Measurements from ENCODE around the gene DGLUCY. TPM values are rescaled to one million over a fixed set of nuclear protein-coding genes. Genes with fewer than 3 reads are reported as not detected.
A peak's percentile ranks its signal among the peaks of the same experiment; 100 is the strongest.
"Not testable (repeated sequence)": the region's sequence is repeated elsewhere in the genome, so short reads cannot be mapped to it uniquely, and the experiment has no call there.

The DGLUCY gene
- total RNA-seq, 1 donor from 2014 or later, result 28.1 TPM

- Mint-ChIP-seq H3K4me1 (peaks cover 73% of the 10 kb centered on the region), H3K9me3 (peaks cover 16% of the 10 kb centered on the region), H3K36me3 (ENCODE audit: low read depth) (peaks cover 65% of the 10 kb centered on the region), H3K27me3 (no peaks in the 10 kb centered on the region), H3K27ac (peak overlapping the region; percentile 72), H3K4me3 (no peak overlapping the region)
- DNase-seq, result peak; percentile 59
- intact Hi-C loops (cut with micrococcal nuclease), result no loop called here
Observed at GRCh38 chr14:91223028-91223783, 109.3 kb downstream of the DGLUCY start.

GRCh38 chr14:91225025-91225424 is 111.2 kb downstream of the DGLUCY start:
- H3K4me1 Mint-ChIP-seq, result peaks cover 82% of the 10 kb centered on the region
- no peaks in the 10 kb centered on the region for H3K27me3 Mint-ChIP-seq
- DNase-seq, result no peak
- peak overlapping the region; percentile 78 for H3K4me3 Mint-ChIP-seq
- intact Hi-C loops (cut with micrococcal nuclease), result loop anchor here (5.0 kb wide), 3 partner anchors 92 to 828 kb away; partner anchors contain the start of gene CALM1
- H3K9me3 Mint-ChIP-seq, result peaks cover 16% of the 10 kb centered on the region
- peak overlapping the region; percentile 99 for H3K27ac Mint-ChIP-seq
- peaks cover 63% of the 10 kb centered on the region for H3K36me3 Mint-ChIP-seq (ENCODE audit: low read depth)

- not testable (repeated sequence) for H3K27me3 Mint-ChIP-seq
- intact Hi-C loops (cut with micrococcal nuclease), result loop anchor here (5.0 kb wide), 3 partner anchors 91 to 829 kb away; partner anchors contain the start of gene CALM1
- H3K9me3 Mint-ChIP-seq, result peaks cover 19% of the 10 kb centered on the region
- H3K27ac Mint-ChIP-seq, result peak overlapping the region; percentile 99
- H3K4me1 Mint-ChIP-seq, result peaks cover 87% of the 10 kb centered on the region
- H3K36me3 Mint-ChIP-seq (ENCODE audit: low read depth), result peaks cover 60% of the 10 kb centered on the region
- peak; percentile 57 for DNase-seq
- peak overlapping the region; percentile 78 for H3K4me3 Mint-ChIP-seq
Observed at GRCh38 chr14:91226360-91226759, 112.5 kb downstream of the DGLUCY start.

- DNase-seq, result peak; percentile 82
- H3K36me3 Mint-ChIP-seq (ENCODE audit: low read depth), result peaks cover 59% of the 10 kb centered on the region
- intact Hi-C loops (cut with micrococcal nuclease), result loop anchor here (5.0 kb wide), 3 partner anchors 90 to 830 kb away; partner anchors contain the start of gene CALM1
- peaks cover 88% of the 10 kb centered on the region for H3K4me1 Mint-ChIP-seq
- no peaks in the 10 kb centered on the region for H3K27me3 Mint-ChIP-seq
- H3K27ac Mint-ChIP-seq, result peak overlapping the region; percentile 99
- peaks cover 20% of the 10 kb centered on the region for H3K9me3 Mint-ChIP-seq
- H3K4me3 Mint-ChIP-seq, result peak overlapping the region; percentile 78
Observed at GRCh38 chr14:91227183-91227628, 113.3 kb downstream of the DGLUCY start.

GRCh38 chr14:91228112-91229004 is 114.5 kb downstream of the DGLUCY start:
- Mint-ChIP-seq H3K4me3 (peak overlapping the region; percentile 78), H3K27me3 (no peaks in the 10 kb centered on the region), H3K4me1 (peaks cover 83% of the 10 kb centered on the region), H3K9me3 (peaks cover 13% of the 10 kb centered on the region), H3K27ac (peak overlapping the region; percentile 99), H3K36me3 (ENCODE audit: low read depth) (peaks cover 57% of the 10 kb centered on the region)
- intact Hi-C loops (cut with micrococcal nuclease), result loop anchor here (1.0 to 5.0 kb wide), 14 partner anchors 15 to 831 kb away; partner anchors contain the start of genes CALM1, CCDC88C and RPS6KA5
- DNase-seq, result peak; percentile 95

- Mint-ChIP-seq H3K4me1 (peaks cover 80% of the 10 kb centered on the region), H3K9me3 (peaks cover 11% of the 10 kb centered on the region), H3K36me3 (ENCODE audit: low read depth) (peaks cover 56% of the 10 kb centered on the region), H3K27me3 (no peaks in the 10 kb centered on the region), H3K4me3 (peak overlapping the region; percentile 78), H3K27ac (peak overlapping the region; percentile 99)
- no peak for DNase-seq
- intact Hi-C loops (cut with micrococcal nuclease), result loop anchor here (1.0 to 5.0 kb wide), 9 partner anchors 22 to 832 kb away; partner anchors contain the start of genes CALM1 and CCDC88C
Observed at GRCh38 chr14:91229005-91229382, 115.1 kb downstream of the DGLUCY start.

- peaks cover 79% of the 10 kb centered on the region for H3K4me1 Mint-ChIP-seq
- no peaks in the 10 kb centered on the region for H3K27me3 Mint-ChIP-seq
- peak overlapping the region; percentile 78 for H3K4me3 Mint-ChIP-seq
- DNase-seq, result peak; percentile 94
- H3K36me3 Mint-ChIP-seq (ENCODE audit: low read depth), result peaks cover 58% of the 10 kb centered on the region
- peaks cover 11% of the 10 kb centered on the region for H3K9me3 Mint-ChIP-seq
- intact Hi-C loops (cut with micrococcal nuclease), result loop anchor here (1.0 to 5.0 kb wide), 9 partner anchors 23 to 832 kb away; partner anchors contain the start of genes CALM1 and CCDC88C
- peak overlapping the region; percentile 99 for H3K27ac Mint-ChIP-seq
Observed at GRCh38 chr14:91229743-91230200, 115.9 kb downstream of the DGLUCY start.

GRCh38 chr14:91230397-91231035 is 116.6 kb downstream of the DGLUCY start:
- intact Hi-C loops (cut with micrococcal nuclease), result no loop called here
- H3K27ac Mint-ChIP-seq, result peak overlapping the region; percentile 99
- no peaks in the 10 kb centered on the region for H3K27me3 Mint-ChIP-seq
- peak overlapping the region; percentile 78 for H3K4me3 Mint-ChIP-seq
- peaks cover 11% of the 10 kb centered on the region for H3K9me3 Mint-ChIP-seq
- peak; percentile 75 for DNase-seq
- H3K36me3 Mint-ChIP-seq (ENCODE audit: low read depth), result peaks cover 56% of the 10 kb centered on the region
- peaks cover 71% of the 10 kb centered on the region for H3K4me1 Mint-ChIP-seq

- Mint-ChIP-seq H3K27me3 (no peaks in the 10 kb centered on the region), H3K4me1 (peaks cover 68% of the 10 kb centered on the region), H3K27ac (peak overlapping the region; percentile 99), H3K36me3 (ENCODE audit: low read depth) (peaks cover 58% of the 10 kb centered on the region), H3K4me3 (peak overlapping the region; percentile 78), H3K9me3 (peaks cover 11% of the 10 kb centered on the region)
- intact Hi-C loops (cut with micrococcal nuclease), result no loop called here
- DNase-seq, result peak; percentile 68
Observed at GRCh38 chr14:91231446-91231845, 117.6 kb downstream of the DGLUCY start.

- H3K4me1 Mint-ChIP-seq, result peaks cover 62% of the 10 kb centered on the region
- intact Hi-C loops (cut with micrococcal nuclease), result no loop called here
- no peak for DNase-seq
- H3K27ac Mint-ChIP-seq, result peak overlapping the region; percentile 99
- H3K36me3 Mint-ChIP-seq (ENCODE audit: low read depth), result peaks cover 59% of the 10 kb centered on the region
- H3K9me3 Mint-ChIP-seq, result peaks cover 11% of the 10 kb centered on the region
- H3K4me3 Mint-ChIP-seq, result peak overlapping the region; percentile 24
- H3K27me3 Mint-ChIP-seq, result no peaks in the 10 kb centered on the region
Observed at GRCh38 chr14:91232052-91232451, 118.2 kb downstream of the DGLUCY start.

- Mint-ChIP-seq H3K4me3 (peak overlapping the region; percentile 24), H3K4me1 (peaks cover 60% of the 10 kb centered on the region), H3K27me3 (no peaks in the 10 kb centered on the region), H3K36me3 (ENCODE audit: low read depth) (peaks cover 60% of the 10 kb centered on the region), H3K27ac (peak overlapping the region; percentile 51), H3K9me3 (peaks cover 11% of the 10 kb centered on the region)
- intact Hi-C loops (cut with micrococcal nuclease), result no loop called here
- DNase-seq, result no peak
Observed at GRCh38 chr14:91232603-91233002, 118.7 kb downstream of the DGLUCY start.

- H3K4me1 Mint-ChIP-seq, result peaks cover 63% of the 10 kb centered on the region
- H3K27me3 Mint-ChIP-seq, result no peaks in the 10 kb centered on the region
- intact Hi-C loops (cut with micrococcal nuclease), result no loop called here
- H3K27ac Mint-ChIP-seq, result peak overlapping the region; percentile 40
- no peak for DNase-seq
- peaks cover 74% of the 10 kb centered on the region for H3K36me3 Mint-ChIP-seq (ENCODE audit: low read depth)
- no peak overlapping the region for H3K4me3 Mint-ChIP-seq
- peaks cover 11% of the 10 kb centered on the region for H3K9me3 Mint-ChIP-seq
Observed at GRCh38 chr14:91233936-91234790, 120.3 kb downstream of the DGLUCY start.

All from activated CD4-positive, alpha-beta T cell treated with anti-CD3 and anti-CD28 coated beads, Interleukin-2, amount 10 ng/mL, durations not matched to agents 24 days and 14 days (primary cell).